ENCODE data around the gene ALCAM. TPM values are rescaled to one million over a fixed set of nuclear protein-coding genes. Genes with fewer than 3 reads are reported as not detected.

Gene ALCAM
- total and polyA plus RNA-seq, 7 experiments from 2014 or later, result 0.94 to 10.3 (median 3.4) TPM

DNA sequence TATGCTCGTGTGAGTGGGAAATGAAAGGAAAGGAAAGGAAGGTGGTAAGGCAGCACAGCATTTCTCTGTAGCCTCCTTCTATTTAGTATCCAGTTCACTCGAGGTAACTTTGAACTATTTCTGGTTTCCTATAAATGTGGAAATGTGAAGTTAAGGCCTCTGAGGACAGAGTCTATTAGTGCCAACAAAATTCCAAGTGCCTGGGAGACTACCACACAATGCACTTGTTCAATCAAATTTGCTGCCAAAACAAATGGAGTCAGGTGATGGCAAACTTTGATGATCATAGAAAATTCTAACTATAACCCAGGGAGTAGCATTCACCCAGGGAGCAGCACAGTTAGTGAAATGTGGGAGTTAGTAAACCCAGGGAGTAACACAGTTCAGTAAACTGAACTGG is 155.1 kb downstream of the ALCAM start:
- no peak overlapping the region for H3K4me3 Mint-ChIP-seq
- H3K4me3 ChIP-seq (ENCODE audit: low read length), result no peak overlapping the region
- no peaks in the 10 kb centered on the region for H3K9me3 ChIP-seq (ENCODE audit: control insufficient read depth in 2 of 3, low read length in 3 of 3)
- H3K4me1 ChIP-seq (ENCODE audit: control insufficient read depth in 2 of 2, insufficient read depth in 2 of 2, low read length in 2 of 2), result no peaks in the 10 kb centered on the region
- H3K4me1 Mint-ChIP-seq, result peaks cover 0 to 13% (median 5%) of the 10 kb centered on the region in 7 donors
- no peak overlapping the region for H3K27ac Mint-ChIP-seq
- DNase-seq, result no peak
- H3K27me3 Mint-ChIP-seq, result no peaks in the 10 kb centered on the region
- POLR2A ChIA-PET, result no interaction called here
- ATAC-seq, result no peak
- no peak overlapping the region for H3K27ac ChIP-seq (ENCODE audit: low read depth, low read length)
- no peaks in the 10 kb centered on the region for H3K36me3 Mint-ChIP-seq
- CTCF ChIA-PET, result no interaction called here
- no peaks in the 10 kb centered on the region for H3K9me3 Mint-ChIP-seq
- intact Hi-C loops (cut with micrococcal nuclease), result loop anchor here in 1 of 2 donors (10.0 kb wide), 1 partner anchor 683 kb away; no protein-coding TSS in a partner anchor
- H3K36me3 ChIP-seq (ENCODE audit: control insufficient read depth in 2 of 3, insufficient read depth in 3 of 3, low read length in 3 of 3), result no peaks in the 10 kb centered on the region
- no peaks in the 10 kb centered on the region for H3K27me3 ChIP-seq (ENCODE audit: control insufficient read depth in 2 of 2, insufficient read depth in 2 of 2, low read length in 2 of 2)

GRCh38 chr3:105523501-105523900 is 156.8 kb downstream of the ALCAM start:
- Histone ChIP-seq H3K27me3 (ENCODE audit: control insufficient read depth in 2 of 2, insufficient read depth in 2 of 2, low read length in 2 of 2) (no peaks in the 10 kb centered on the region), H3K4me1 (ENCODE audit: control insufficient read depth in 2 of 2, insufficient read depth in 2 of 2, low read length in 2 of 2) (no peaks in the 10 kb centered on the region), H3K4me3 (ENCODE audit: low read length) (no peak overlapping the region), H3K27ac (ENCODE audit: low read depth, low read length) (no peak overlapping the region), H3K36me3 (ENCODE audit: control insufficient read depth in 2 of 3, insufficient read depth in 3 of 3, low read length in 3 of 3) (no peaks in the 10 kb centered on the region), H3K9me3 (ENCODE audit: control insufficient read depth in 2 of 3, low read length in 3 of 3) (no peaks in the 10 kb centered on the region)
- no peak overlapping the region for H3K4me3 Mint-ChIP-seq
- DNase-seq (no peak), ATAC-seq (no peak)
- no peaks in the 10 kb centered on the region for H3K27me3 Mint-ChIP-seq
- peaks cover 0 to 17% (median 8%) of the 10 kb centered on the region in 7 donors for H3K4me1 Mint-ChIP-seq
- H3K36me3 Mint-ChIP-seq, result no peaks in the 10 kb centered on the region
- ChIA-PET POLR2A (no interaction called here), CTCF (no interaction called here)
- intact Hi-C loops (cut with micrococcal nuclease), result loop anchor here in 1 of 2 donors (10.0 kb wide), 1 partner anchor 681 kb away; no protein-coding TSS in a partner anchor
- no peaks in the 10 kb centered on the region for H3K9me3 Mint-ChIP-seq
- H3K27ac Mint-ChIP-seq, result no peak overlapping the region

- no peak for ATAC-seq
- POLR2A ChIA-PET, result no interaction called here
- H3K4me1 Mint-ChIP-seq, result peaks cover 0 to 13% (median 4%) of the 10 kb centered on the region in 7 donors
These were observed 158.8 kb downstream of the ALCAM start for GRCh38 chr3:105525531-105525930.

DNA sequence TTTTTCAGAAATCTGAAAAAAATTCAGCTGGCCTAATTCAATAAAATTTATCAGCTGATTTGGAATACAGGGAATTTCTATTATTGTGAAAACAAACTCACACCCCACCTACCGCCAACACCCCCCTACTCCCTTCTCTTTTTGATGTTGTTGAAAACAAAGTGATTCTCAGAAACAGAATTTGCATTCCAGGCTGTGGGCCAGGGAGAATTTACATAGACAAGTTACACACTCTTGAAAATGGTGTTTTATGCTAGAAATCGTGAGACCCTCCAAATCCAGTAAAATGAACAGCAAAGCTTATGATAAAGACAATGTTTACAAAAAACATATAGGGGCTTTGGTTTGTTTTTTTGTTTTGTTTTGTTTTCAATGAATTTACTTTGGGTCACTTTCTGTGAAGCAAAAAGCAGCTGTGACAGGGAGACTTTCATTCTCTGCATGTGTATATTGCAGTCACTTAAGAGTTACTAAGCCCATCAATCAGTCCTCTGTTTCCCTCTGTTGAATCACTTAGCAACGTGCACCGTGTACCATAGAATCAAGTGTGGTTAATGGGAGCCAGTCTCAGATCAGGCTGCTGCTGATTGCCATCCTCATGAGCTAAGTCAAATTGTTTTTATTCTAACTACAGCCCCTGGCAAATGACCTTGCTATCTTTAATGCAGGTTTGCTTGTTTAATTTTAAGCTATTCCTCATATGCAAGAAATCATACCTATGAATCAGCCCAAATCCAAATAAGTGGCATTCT is 159.8 kb downstream of the ALCAM start:
- CTCF ChIA-PET, result no interaction called here
- Histone ChIP-seq H3K27me3 (ENCODE audit: control insufficient read depth in 2 of 2, insufficient read depth in 2 of 2, low read length in 2 of 2) (no peaks in the 10 kb centered on the region), H3K9me3 (ENCODE audit: control insufficient read depth in 2 of 3, low read length in 3 of 3) (no peaks in the 10 kb centered on the region), H3K27ac (ENCODE audit: low read depth, low read length) (no peak overlapping the region), H3K4me3 (ENCODE audit: low read length) (no peak overlapping the region), H3K4me1 (ENCODE audit: control insufficient read depth in 2 of 2, insufficient read depth in 2 of 2, low read length in 2 of 2) (no peaks in the 10 kb centered on the region), H3K36me3 (ENCODE audit: control insufficient read depth in 2 of 3, insufficient read depth in 3 of 3, low read length in 3 of 3) (no peaks in the 10 kb centered on the region)
- no peak for ATAC-seq
- peaks cover 0 to 13% (median 4%) of the 10 kb centered on the region in 7 donors for H3K4me1 Mint-ChIP-seq
- no peak for DNase-seq
- intact Hi-C loops (cut with micrococcal nuclease), result loop anchor here in 1 of 2 donors (10.0 kb wide), 1 partner anchor 678 kb away; no protein-coding TSS in a partner anchor
- H3K27me3 Mint-ChIP-seq, result no peaks in the 10 kb centered on the region
- no peak overlapping the region for H3K4me3 Mint-ChIP-seq
- H3K9me3 Mint-ChIP-seq, result no peaks in the 10 kb centered on the region
- no peaks in the 10 kb centered on the region for H3K36me3 Mint-ChIP-seq
- POLR2A ChIA-PET, result no interaction called here
- no peak overlapping the region for H3K27ac Mint-ChIP-seq

More at GRCh38 chr3:105525531-105525930, 158.8 kb downstream of the ALCAM start:
- Histone ChIP-seq H3K9me3 (ENCODE audit: control insufficient read depth in 2 of 3, low read length in 3 of 3) (no peaks in the 10 kb centered on the region), H3K27ac (ENCODE audit: low read depth, low read length) (no peak overlapping the region), H3K4me1 (ENCODE audit: control insufficient read depth in 2 of 2, insufficient read depth in 2 of 2, low read length in 2 of 2) (no peaks in the 10 kb centered on the region), H3K36me3 (ENCODE audit: control insufficient read depth in 2 of 3, insufficient read depth in 3 of 3, low read length in 3 of 3) (no peaks in the 10 kb centered on the region), H3K4me3 (ENCODE audit: low read length) (no peak overlapping the region), H3K27me3 (ENCODE audit: control insufficient read depth in 2 of 2, insufficient read depth in 2 of 2, low read length in 2 of 2) (no peaks in the 10 kb centered on the region)
- H3K36me3 Mint-ChIP-seq, result no peaks in the 10 kb centered on the region
- H3K9me3 Mint-ChIP-seq, result no peaks in the 10 kb centered on the region
- no peak for DNase-seq
- intact Hi-C loops (cut with micrococcal nuclease), result loop anchor here in 1 of 2 donors (10.0 kb wide), 1 partner anchor 679 kb away; no protein-coding TSS in a partner anchor
- no peak overlapping the region for H3K4me3 Mint-ChIP-seq
- CTCF ChIA-PET, result no interaction called here
- no peaks in the 10 kb centered on the region for H3K27me3 Mint-ChIP-seq
- no peak overlapping the region for H3K27ac Mint-ChIP-seq

DNA sequence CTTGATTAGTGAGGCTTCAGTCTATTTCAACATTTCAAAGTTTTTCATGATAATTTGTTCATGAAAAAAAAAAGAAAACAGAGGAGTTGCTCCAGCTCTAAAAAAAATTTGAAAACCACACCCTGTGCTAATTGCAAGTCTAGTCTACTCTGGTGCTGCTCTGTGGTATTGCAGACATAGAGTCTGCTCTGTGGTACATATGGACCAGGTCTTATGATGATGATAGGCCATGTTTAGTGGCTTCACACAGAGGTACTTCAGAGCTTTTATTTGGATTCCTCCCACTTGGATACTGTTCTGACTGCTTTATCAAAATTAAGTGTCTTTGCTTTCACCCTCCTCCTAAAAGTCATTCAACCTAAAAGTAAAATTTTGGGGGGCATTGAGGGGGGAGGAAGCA is 160.8 kb downstream of the ALCAM start:
- Histone ChIP-seq H3K27ac (ENCODE audit: low read depth, low read length) (no peak overlapping the region), H3K4me1 (ENCODE audit: control insufficient read depth in 2 of 2, insufficient read depth in 2 of 2, low read length in 2 of 2) (no peaks in the 10 kb centered on the region), H3K9me3 (ENCODE audit: control insufficient read depth in 2 of 3, low read length in 3 of 3) (no peaks in the 10 kb centered on the region), H3K27me3 (ENCODE audit: control insufficient read depth in 2 of 2, insufficient read depth in 2 of 2, low read length in 2 of 2) (no peaks in the 10 kb centered on the region), H3K36me3 (ENCODE audit: control insufficient read depth in 2 of 3, insufficient read depth in 3 of 3, low read length in 3 of 3) (no peaks in the 10 kb centered on the region), H3K4me3 (ENCODE audit: low read length) (no peak overlapping the region)
- Mint-ChIP-seq H3K36me3 (peaks cover 0 to 2% (median 0%) of the 10 kb centered on the region in 5 donors), H3K4me1 (peaks cover 0 to 13% (median 4%) of the 10 kb centered on the region in 7 donors), H3K4me3 (no peak overlapping the region), H3K27ac (no peak overlapping the region), H3K9me3 (no peaks in the 10 kb centered on the region), H3K27me3 (no peaks in the 10 kb centered on the region)
- POLR2A ChIA-PET, result no interaction called here
- intact Hi-C loops (cut with micrococcal nuclease), result loop anchor here in 1 of 2 donors (10.0 kb wide), 1 partner anchor 677 kb away; no protein-coding TSS in a partner anchor
- CTCF ChIA-PET, result interaction anchor here (0.6 to 1.2 kb wide), 3 partner anchors 10 to 216 kb away, joined by 3 to 5 read pairs (median 4); no protein-coding TSS in a partner anchor
- ATAC-seq, result no peak
- DNase-seq, result no peak

- Histone ChIP-seq H3K36me3 (ENCODE audit: control insufficient read depth in 2 of 3, insufficient read depth in 3 of 3, low read length in 3 of 3) (no peaks in the 10 kb centered on the region), H3K27ac (ENCODE audit: low read depth, low read length) (no peak overlapping the region), H3K9me3 (ENCODE audit: control insufficient read depth in 2 of 3, low read length in 3 of 3) (no peaks in the 10 kb centered on the region), H3K4me3 (ENCODE audit: low read length) (no peak overlapping the region), H3K4me1 (ENCODE audit: control insufficient read depth in 2 of 2, insufficient read depth in 2 of 2, low read length in 2 of 2) (no peaks in the 10 kb centered on the region), H3K27me3 (ENCODE audit: control insufficient read depth in 2 of 2, insufficient read depth in 2 of 2, low read length in 2 of 2) (no peaks in the 10 kb centered on the region)
- intact Hi-C loops (cut with micrococcal nuclease), result loop anchor here in 1 of 2 donors (10.0 kb wide), 1 partner anchor 677 kb away; no protein-coding TSS in a partner anchor
- Mint-ChIP-seq H3K4me1 (peaks cover 0 to 13% (median 4%) of the 10 kb centered on the region in 7 donors), H3K27me3 (no peaks in the 10 kb centered on the region), H3K36me3 (peaks cover 0 to 4% (median 0%) of the 10 kb centered on the region in 5 donors), H3K27ac (no peak overlapping the region), H3K9me3 (no peaks in the 10 kb centered on the region), H3K4me3 (no peak overlapping the region)
- no peak for ATAC-seq
- POLR2A ChIA-PET, result no interaction called here
- CTCF ChIA-PET, result interaction anchor here (0.9 to 1.2 kb wide), 2 partner anchors 10 to 14 kb away, joined by 4 to 5 read pairs; no protein-coding TSS in a partner anchor
- no peak for DNase-seq
These were observed 161.2 kb downstream of the ALCAM start for GRCh38 chr3:105527949-105528348.
